ENCODE results near the gene COL4A6. TPM values are rescaled to one million over a fixed set of nuclear protein-coding genes. Genes with fewer than 3 reads are reported as not detected.
A peak's percentile ranks its signal among the peaks of the same experiment; 100 is the strongest.

COL4A6 gene
- total and polyA plus RNA-seq, 2 experiments from 2014 or later, result 4.0 to 12.9 TPM

GRCh38 chrX:108299101-108299591 lies 139.1 kb downstream of the COL4A6 start:
- Histone ChIP-seq H2AFZ (no peak overlapping the region), H4K20me1 (ENCODE audit: insufficient read depth, poor library complexity, severe bottlenecking) (no peaks in the 10 kb centered on the region), H3K27ac (peak overlapping the region; percentile 69), H3K4me3 (no peak overlapping the region), H3K4me1 (ENCODE audit: insufficient read depth) (peaks cover 20% of the 10 kb centered on the region), H3K79me2 (no peaks in the 10 kb centered on the region), H3K9me3 (ENCODE audit: low read depth) (no peaks in the 10 kb centered on the region), H3K4me2 (peak overlapping the region; percentile 1), H3K27me3 (no peaks in the 10 kb centered on the region), H3K36me3 (replicated peaks; ENCODE audit: insufficient read depth, low read depth) (no peaks in the 10 kb centered on the region), H3K9me2 (replicated peaks; ENCODE audit: insufficient read depth) (no peaks in the 10 kb centered on the region)
- 11% methylated on average over 2 of the region's 2 CpGs for WGBS (ENCODE audit: low lambda C conversion rate, missing lambda C conversion rate)
- peak; percentile 44 for DNase-seq (ENCODE audit: low spot score)
- TF ChIP-seq CTCF (IDR thresholded peaks at IDR 0.05; ENCODE audit: poor library complexity) (no peak), EZH2phosphoT487 (IDR thresholded peaks at IDR 0.05; ENCODE audit: low read depth, severe bottlenecking, unreplicated experiment) (no peak), EZH2 (IDR thresholded peaks at IDR 0.05; ENCODE audit: borderline replicate concordance) (no peak)

GRCh38 chrX:108298165-108298602 lies 140.0 kb downstream of the COL4A6 start:
- Histone ChIP-seq H4K20me1 (ENCODE audit: insufficient read depth, poor library complexity, severe bottlenecking) (no peaks in the 10 kb centered on the region), H3K79me2 (no peaks in the 10 kb centered on the region), H3K9me3 (ENCODE audit: low read depth) (no peaks in the 10 kb centered on the region), H3K9me2 (replicated peaks; ENCODE audit: insufficient read depth) (no peaks in the 10 kb centered on the region), H2AFZ (no peak overlapping the region), H3K4me1 (ENCODE audit: insufficient read depth) (peaks cover 20% of the 10 kb centered on the region), H3K27ac (peak overlapping the region; percentile 69), H3K27me3 (no peaks in the 10 kb centered on the region), H3K36me3 (replicated peaks; ENCODE audit: insufficient read depth, low read depth) (no peaks in the 10 kb centered on the region), H3K4me3 (no peak overlapping the region), H3K4me2 (no peak overlapping the region)
- TF ChIP-seq EZH2phosphoT487 (IDR thresholded peaks at IDR 0.05; ENCODE audit: low read depth, severe bottlenecking, unreplicated experiment) (no peak), EZH2 (IDR thresholded peaks at IDR 0.05; ENCODE audit: borderline replicate concordance) (no peak), CTCF (IDR thresholded peaks at IDR 0.05; ENCODE audit: poor library complexity) (no peak)
- DNase-seq (ENCODE audit: low spot score), result no peak
- 82% methylated on average over 18 of the region's 18 CpGs for WGBS (ENCODE audit: low lambda C conversion rate, missing lambda C conversion rate)

- Histone ChIP-seq H3K9me3 (ENCODE audit: low read depth) (no peaks in the 10 kb centered on the region), H3K9me2 (replicated peaks; ENCODE audit: insufficient read depth) (no peaks in the 10 kb centered on the region)
- no peak for TF ChIP-seq CTCF (IDR thresholded peaks at IDR 0.05; ENCODE audit: poor library complexity)
- no peak for TF ChIP-seq EZH2phosphoT487 (IDR thresholded peaks at IDR 0.05; ENCODE audit: low read depth, severe bottlenecking, unreplicated experiment)
- TF ChIP-seq EZH2 (IDR thresholded peaks at IDR 0.05; ENCODE audit: borderline replicate concordance), result no peak
These were observed 140.9 kb downstream of the COL4A6 start for GRCh38 chrX:108297290-108297689.

GRCh38 chrX:108292053-108292452 lies 146.2 kb downstream of the COL4A6 start:
- Histone ChIP-seq H3K79me2 (no peaks in the 10 kb centered on the region), H3K9me2 (replicated peaks; ENCODE audit: insufficient read depth) (no peaks in the 10 kb centered on the region), H3K27ac (no peak overlapping the region), H4K20me1 (ENCODE audit: insufficient read depth, poor library complexity, severe bottlenecking) (no peaks in the 10 kb centered on the region), H3K27me3 (no peaks in the 10 kb centered on the region), H3K4me1 (ENCODE audit: insufficient read depth) (no peaks in the 10 kb centered on the region), H3K36me3 (replicated peaks; ENCODE audit: insufficient read depth, low read depth) (no peaks in the 10 kb centered on the region), H3K4me2 (no peak overlapping the region), H2AFZ (no peak overlapping the region), H3K4me3 (no peak overlapping the region), H3K9me3 (ENCODE audit: low read depth) (no peaks in the 10 kb centered on the region)
- TF ChIP-seq EZH2phosphoT487 (IDR thresholded peaks at IDR 0.05; ENCODE audit: low read depth, severe bottlenecking, unreplicated experiment), result no peak
- WGBS (ENCODE audit: low lambda C conversion rate, missing lambda C conversion rate), result 88% methylated on average over 3 of the region's 3 CpGs
- DNase-seq (ENCODE audit: low spot score), result no peak

More at GRCh38 chrX:108297290-108297689, 140.9 kb downstream of the COL4A6 start:
- H3K4me2 ChIP-seq, result no peak overlapping the region
- no peak overlapping the region for H2AFZ ChIP-seq
- no peak overlapping the region for H3K4me3 ChIP-seq
- no peaks in the 10 kb centered on the region for H3K36me3 ChIP-seq (replicated peaks; ENCODE audit: insufficient read depth, low read depth)
- H3K27ac ChIP-seq, result no peak overlapping the region
- H3K4me1 ChIP-seq (ENCODE audit: insufficient read depth), result peaks cover 20% of the 10 kb centered on the region
- H3K27me3 ChIP-seq, result no peaks in the 10 kb centered on the region
- no peaks in the 10 kb centered on the region for H4K20me1 ChIP-seq (ENCODE audit: insufficient read depth, poor library complexity, severe bottlenecking)
- no peak for DNase-seq (ENCODE audit: low spot score)
- H3K79me2 ChIP-seq, result no peaks in the 10 kb centered on the region

Data from hepatocyte (in vitro differentiated cells).